GM18526 (cell line): ENCODE results near the gene SWSAP1.

Experiments
- POLR2A ChIP-seq: IDR thresholded peaks from 3 replicates; pipeline ENCODE4 v1.6.1; 2011; ENCODE audit not compliant: insufficient read length; ENCODE audit errors: extremely low read depth

The SWSAP1 gene

GRCh38 chr19:11374433-11375142 is at the start of gene SWSAP1:
Gene SWSAP1, plus strand, starts transcription at chr19:11374666. Its CDS starts 15 bp downstream, at chr19:11374681.
- TF ChIP-seq POLR2A: peak; percentile 62

- TF ChIP-seq POLR2A: no peak
Observed at GRCh38 chr19:11324748-11325389, 49.6 kb upstream of the SWSAP1 start.

GRCh38 chr19:11325544-11325943 is 48.9 kb upstream of the SWSAP1 start:
- no peak for TF ChIP-seq POLR2A

GRCh38 chr19:11330127-11330526 is 44.3 kb upstream of the SWSAP1 start:
- no peak for TF ChIP-seq POLR2A

GRCh38 chr19:11331502-11331901 is 43.0 kb upstream of the SWSAP1 start:
- TF ChIP-seq POLR2A: no peak

GRCh38 chr19:11332822-11333221 is 41.6 kb upstream of the SWSAP1 start:
- TF ChIP-seq POLR2A: no peak

GRCh38 chr19:11335449-11336146 is 38.9 kb upstream of the SWSAP1 start:
- TF ChIP-seq POLR2A: no peak

GRCh38 chr19:11337080-11337479 is 37.4 kb upstream of the SWSAP1 start:
- no peak for TF ChIP-seq POLR2A

- TF ChIP-seq POLR2A: no peak
Observed at GRCh38 chr19:11338121-11338520, 36.3 kb upstream of the SWSAP1 start.

GRCh38 chr19:11338569-11339253 is 35.8 kb upstream of the SWSAP1 start:
- no peak for TF ChIP-seq POLR2A

GRCh38 chr19:11339254-11340098 is 35.0 kb upstream of the SWSAP1 start, which contains the start of gene RAB3D:
Gene RAB3D, minus strand, starts transcription at chr19:11339657. Its CDS starts 2,258 bp downstream, at chr19:11337399.
- TF ChIP-seq POLR2A: peak; percentile 63

GRCh38 chr19:11342429-11342828 is 32.0 kb upstream of the SWSAP1 start:
- TF ChIP-seq POLR2A: no peak

GRCh38 chr19:11345122-11345803 is 29.2 kb upstream of the SWSAP1 start:
- TF ChIP-seq POLR2A: no peak
